Dermis blood vessel endothelial cell (primary cell): Measurements from ENCODE around the gene CLCN2. TPM values are rescaled to one million over a fixed set of nuclear protein-coding genes. Genes with fewer than 3 reads are reported as not detected.

Source experiments
- DNase-seq: peaks from one replicate; pipeline ENCODE4 v3.0.0; 2010
- total RNA-seq: library from RNA; depleted of rRNA; stranded (reverse); fragments of >200 nt; gene quantifications from 2 replicates; pipeline ENCODE4 v1.2.3, GENCODE V29; 2014

Gene CLCN2
- total RNA-seq, 1 donor from 2014 or later = 5.4 TPM

DNA sequence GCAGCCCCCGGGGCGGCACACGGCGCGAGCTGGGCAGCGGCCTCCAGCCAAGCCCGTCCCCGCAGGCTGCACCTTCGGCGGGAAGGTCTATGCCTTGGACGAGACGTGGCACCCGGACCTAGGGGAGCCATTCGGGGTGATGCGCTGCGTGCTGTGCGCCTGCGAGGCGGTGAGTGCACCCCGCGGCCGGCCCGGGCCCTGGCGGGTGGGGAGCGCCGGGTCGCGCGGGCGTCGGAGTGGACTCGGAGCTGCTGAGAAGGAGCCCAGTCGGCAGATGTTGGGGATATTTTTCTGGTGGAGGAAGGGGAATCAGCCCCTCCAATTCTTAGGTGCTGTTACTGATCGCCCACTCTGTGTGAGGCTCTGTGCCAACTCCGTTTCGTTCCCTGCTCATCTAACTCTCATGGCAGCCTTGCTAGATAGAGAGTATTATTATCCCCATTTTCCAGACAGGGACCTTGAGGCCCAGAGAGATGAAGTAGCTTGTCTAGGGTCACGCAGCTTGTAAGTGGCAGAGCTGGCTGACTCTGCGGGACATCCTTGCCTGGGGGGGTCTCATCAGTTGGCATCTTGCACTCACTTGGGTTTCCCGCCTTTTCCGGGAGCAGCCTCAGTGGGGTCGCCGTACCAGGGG is 19.3 kb upstream of the CLCN2 start:
- no peak for DNase-seq

DNA sequence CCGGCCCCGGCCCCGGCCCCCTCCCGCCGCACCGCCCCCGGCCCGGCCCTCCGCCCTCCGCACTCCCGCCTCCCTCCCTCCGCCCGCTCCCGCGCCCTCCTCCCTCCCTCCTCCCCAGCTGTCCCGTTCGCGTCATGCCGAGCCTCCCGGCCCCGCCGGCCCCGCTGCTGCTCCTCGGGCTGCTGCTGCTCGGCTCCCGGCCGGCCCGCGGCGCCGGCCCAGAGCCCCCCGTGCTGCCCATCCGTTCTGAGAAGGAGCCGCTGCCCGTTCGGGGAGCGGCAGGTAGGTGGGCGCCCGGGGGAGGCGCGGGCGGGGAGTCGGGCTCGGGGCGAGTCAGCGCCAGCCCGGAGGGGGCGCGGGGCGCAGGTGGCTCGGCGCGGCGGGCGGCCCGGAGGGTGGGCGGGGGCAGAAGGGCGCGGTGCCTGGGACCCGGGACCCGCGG is 18.8 kb upstream of the CLCN2 start:
- peak; percentile 46 for DNase-seq

DNA sequence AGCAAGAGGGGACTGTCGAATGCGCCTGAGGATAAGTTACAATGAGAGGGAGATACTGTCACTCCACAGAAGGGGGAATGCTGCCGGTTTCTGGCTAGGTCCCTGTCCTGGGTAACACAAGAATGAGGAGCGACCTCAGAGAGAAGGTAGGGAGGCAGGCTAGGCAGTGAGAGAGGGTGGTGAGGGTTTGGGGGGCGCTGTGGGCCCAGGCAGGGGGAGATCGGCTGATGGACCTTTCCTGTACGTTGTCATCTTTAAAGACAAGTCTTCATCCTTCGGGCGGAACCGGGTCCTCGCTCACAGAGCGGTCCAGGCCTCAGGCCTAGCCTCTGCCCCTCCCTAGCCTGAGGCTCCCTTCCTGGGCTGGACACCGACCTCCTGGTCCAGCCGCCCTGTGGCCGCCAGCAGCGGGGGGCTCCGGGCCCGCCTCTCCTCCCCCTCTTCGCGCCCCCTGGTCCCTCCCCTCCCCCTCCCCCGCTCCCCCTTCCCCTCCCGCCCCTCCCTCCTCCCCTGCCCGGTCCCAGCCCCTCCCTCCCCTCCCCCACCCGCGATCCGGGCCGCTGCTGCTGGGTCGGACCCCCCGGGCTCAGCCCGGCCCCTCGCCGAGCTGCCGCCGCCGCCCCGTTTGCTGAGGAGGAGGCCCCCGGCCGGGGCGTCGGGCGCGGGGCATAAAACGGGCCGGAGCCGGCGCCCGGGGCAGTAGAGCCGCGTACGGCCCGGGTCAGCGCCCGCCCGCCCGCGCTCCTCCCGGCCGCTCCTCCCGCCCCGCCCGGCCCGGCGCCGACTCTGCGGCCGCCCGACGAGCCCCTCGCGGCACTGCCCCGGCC is 18.2 kb upstream of the CLCN2 start, which contains the start of gene CHRD:
CHRD (plus strand) TSS at position 697 of the 827 bp plus-strand sequence. CDS start 265 bp downstream, outside the sequence.
- no peak for DNase-seq

DNA sequence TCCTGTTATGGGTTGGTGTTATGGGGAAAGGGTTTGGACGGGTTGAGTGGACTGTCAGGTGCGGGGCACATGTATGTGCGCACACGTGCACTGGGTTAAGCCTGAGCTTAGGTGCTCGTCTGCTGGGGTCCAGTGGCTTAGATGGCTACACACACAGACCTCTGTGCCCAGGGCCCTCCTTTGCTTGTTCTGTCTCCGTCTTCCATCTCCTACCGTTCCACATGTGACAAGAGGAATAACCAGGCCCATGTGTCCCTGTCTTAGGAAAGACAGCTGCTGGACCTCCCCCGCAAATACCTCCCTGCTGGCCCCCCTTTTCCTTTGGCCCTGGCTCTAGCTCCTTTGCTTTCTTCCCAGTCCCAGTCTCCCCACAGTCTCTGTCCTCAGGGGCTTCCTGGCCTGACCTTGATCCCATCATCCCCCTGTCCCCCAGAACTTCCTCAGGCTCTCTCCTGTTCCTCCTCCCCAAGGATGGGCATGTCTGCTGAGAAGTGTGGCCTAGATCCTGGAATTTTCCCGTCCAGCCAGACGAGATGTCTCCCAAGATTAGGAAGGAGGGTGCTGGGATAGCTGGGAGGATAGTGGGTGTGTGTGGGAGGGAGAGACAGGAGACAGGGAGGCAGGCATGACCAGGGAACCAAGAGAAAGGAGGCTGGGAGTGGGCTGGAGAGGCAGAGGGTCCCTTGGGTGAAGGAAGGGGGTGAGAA is 17.4 kb upstream of the CLCN2 start:
- DNase-seq = no peak

DNA sequence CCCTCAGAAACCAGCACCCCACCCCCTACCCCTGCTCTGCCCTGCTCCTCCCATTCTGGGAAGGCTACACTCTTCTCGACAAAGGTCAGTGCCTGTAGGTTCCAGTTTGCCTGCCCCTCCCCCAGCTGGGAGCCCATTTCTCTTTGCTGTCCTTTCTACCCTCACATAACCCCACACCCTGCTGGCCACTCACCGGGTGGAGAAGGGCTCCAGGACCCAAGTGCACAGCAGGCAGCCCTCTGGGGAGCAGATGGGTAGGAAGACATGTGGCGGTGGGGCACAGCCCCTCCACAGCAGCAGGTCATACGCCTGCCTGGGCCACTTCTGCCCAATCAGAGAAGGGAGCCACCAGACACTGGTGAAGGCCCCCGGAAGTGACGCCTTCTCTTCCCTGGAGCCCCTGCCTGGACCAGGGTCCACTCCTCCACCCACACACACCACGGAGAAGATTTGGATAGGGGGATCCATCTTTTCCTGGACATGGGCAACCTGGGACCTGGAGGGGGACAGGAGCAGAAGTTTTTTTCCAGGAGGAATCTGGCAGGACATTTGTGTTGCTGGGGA is 16.6 kb upstream of the CLCN2 start, which contains the start of gene THPO:
THPO (minus strand) TSS at position 326 of the 564 bp plus-strand sequence. CDS start 1,948 bp downstream, outside the sequence.
- DNase-seq = no peak

DNA sequence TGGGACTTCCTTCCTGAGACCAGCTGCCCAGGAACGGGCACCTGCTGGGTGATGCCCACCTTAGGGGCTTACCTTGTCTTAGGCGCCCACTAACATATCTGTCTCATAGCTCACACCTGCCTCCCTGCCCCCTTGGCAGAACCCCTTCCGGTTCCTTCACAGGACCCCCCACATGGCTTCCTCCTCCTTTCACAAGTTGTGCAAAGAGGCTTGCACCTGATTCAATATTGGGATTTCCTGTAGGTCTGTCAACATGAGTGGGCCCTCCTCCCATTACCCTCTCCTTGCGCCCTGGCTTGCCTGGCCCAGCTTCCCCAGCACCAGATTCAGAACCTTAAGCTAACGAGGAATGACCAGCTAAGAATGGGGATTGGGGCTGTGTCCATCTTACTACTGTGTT is 16.0 kb upstream of the CLCN2 start:
- no peak for DNase-seq

DNA sequence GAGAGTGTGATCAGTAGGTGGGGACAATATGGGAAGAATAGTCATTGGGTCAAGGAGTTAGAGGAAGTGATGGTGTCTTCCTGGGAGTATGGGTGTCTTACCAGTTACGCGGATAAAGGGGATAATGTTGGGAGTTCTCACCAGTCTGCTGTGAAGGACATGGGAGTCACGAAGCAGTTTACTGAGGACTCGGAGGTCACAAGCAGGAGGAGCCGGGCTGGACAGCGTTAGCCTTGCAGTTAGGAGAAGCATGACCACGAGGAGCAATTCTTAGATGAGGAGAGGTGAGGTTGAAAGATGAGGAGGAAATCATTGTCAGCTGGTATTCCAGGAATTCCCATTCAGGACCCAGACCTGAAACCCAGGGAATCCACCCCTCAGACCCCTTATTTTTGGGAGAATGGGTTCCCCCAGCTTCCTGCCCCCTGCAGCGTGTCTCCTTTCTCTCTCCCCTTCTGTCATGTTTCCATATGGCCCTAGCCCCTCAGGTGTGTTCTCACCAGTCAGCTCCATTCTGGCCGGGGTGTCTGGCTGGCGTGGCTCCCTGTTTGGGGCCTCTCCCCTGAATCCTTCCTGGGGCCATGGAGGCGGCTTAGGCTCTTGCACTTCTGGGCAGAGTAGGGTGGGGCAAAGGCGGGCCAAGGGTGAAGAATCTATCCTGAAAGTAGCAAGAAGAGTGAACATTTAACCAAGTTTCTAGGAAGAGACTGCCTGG is 14.5 kb upstream of the CLCN2 start:
- DNase-seq = no peak

DNA sequence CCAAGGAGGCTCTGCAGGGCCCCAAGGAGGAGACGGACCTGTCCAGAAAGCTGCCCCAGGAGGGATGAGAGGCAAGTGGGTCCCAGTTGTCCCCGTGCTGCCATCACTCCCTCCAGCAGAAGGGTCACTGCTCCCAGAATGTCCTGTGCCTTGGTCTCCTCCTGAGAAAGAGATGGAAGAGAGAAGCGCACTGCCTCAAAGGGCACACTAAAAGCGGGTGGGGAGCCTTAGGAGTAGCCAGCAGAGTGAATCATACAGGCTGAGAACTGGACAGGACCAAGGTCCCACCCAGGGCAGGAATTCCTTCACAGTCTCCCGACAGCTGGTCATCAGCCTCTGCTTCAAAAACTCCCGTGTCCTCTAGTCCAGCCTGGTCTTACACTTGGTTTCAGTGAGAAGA is 12.0 kb upstream of the CLCN2 start:
- no peak for DNase-seq

DNA sequence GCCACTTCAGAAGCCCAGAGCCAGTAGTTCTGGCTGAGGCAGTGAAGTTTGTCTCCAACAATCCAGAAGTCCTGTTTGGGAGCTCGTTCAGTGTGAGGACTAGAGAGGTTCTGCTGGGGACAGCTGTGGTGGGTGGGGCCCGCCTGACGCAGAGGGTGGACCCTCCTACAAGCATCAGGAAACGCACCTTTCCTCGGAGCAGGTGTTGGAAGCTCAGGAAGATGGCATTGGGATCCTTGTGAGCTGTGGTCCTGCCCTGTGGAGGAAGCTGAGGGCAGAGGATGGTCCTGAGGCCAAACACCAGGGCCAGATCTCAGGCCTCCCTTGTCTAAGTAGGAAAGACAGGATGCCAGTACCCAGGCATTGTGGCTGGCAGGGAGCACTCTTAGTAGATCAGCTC is 11.5 kb upstream of the CLCN2 start:
- DNase-seq = no peak

DNA sequence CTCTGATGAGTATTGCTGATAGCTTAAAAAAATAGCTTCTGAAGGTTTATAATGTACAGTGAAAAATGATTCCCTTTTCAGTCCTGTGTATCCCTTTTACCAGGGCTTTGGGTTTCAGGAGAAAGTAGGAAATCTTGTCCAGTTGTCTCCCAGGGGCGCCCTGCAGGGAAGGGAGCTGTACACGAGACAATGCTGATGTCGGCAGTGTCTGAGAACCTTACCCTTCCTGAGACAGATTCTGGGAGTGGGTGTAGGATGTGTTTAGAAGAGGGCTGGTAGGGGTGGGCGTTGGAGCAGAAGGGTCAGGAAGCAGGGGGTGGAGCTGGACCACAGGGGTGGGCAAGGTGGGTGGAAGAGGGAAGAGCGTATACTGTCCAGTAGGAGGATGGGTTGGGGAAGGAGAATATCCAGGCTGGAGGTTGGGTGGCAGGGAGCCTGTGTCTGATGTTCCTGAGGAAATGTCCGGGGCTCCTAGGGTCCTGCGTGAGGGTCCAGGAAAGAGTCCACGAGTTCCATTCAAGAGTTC is 11.0 kb upstream of the CLCN2 start:
- no peak for DNase-seq

DNA sequence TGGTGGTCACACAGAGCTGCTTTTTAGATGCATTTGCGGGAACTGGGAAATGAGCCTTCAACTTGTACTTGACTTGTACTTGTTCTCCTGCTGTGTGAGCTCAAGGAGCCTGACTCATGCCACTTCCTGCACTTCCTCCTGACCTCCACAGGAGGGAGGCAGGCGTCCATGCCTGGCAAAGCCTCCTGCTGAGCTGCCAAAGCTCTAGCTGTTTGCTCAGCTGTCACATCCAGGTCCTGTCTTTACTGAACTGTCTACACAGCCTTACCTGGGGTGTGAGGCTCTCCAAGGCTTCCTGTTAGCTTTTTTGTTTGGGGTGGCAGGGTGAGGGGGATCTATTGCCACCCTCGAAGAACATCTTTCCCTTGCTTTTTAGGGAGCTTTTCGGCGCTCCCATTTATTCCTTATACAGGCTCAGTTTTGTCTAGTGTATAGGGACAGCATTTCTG is 10.2 kb upstream of the CLCN2 start:
- DNase-seq = peak; percentile 95

DNA sequence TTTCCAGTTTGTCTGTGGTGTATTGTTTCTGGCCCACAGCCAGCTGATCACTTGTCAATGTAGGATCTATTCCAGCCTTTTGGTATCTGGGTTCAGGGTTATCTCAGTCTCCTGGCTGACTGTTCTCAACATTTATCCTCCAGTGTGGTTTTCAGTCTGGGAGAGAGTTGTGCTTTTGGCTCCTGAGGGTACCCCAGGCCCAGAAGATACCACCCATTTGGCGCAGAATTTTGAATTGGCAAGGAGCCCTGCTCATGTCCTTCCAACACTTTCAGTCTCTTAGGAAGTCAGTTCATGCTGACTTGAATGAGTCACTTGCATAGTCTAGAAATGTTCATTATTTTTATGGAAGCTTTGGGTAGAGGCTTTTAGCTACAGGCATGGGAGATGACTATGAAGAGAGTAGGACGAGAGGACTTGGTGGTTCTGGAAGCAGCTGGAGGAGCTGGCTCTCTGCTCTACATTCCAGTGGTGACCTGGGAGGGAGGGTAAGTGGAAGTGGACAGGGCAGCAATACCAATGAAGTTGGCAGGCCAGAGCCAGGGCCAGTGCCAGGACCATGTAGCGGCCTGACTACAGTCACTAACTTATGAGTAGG is 7.3 kb upstream of the CLCN2 start:
- DNase-seq = peak; percentile 78

DNA sequence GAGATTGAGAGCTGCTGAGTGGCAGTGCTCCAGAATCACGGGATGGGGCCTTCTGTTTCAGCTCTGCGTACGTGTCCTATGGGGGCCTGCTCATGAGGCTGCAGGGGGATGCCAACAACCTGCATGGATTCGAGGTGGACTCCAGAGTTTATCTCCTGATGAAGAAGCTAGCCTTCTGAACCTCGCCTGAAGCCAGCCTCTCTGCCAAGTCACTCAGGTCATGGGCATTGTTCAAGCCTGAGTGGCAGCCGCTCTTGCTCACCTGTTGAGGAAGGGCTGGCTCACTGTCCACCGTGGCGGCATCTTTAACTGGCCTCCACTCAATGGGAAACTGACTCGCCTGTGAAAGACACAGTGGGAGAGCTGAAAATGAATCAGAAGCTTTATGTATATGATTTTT is 6.7 kb upstream of the CLCN2 start:
- DNase-seq = no peak

DNA sequence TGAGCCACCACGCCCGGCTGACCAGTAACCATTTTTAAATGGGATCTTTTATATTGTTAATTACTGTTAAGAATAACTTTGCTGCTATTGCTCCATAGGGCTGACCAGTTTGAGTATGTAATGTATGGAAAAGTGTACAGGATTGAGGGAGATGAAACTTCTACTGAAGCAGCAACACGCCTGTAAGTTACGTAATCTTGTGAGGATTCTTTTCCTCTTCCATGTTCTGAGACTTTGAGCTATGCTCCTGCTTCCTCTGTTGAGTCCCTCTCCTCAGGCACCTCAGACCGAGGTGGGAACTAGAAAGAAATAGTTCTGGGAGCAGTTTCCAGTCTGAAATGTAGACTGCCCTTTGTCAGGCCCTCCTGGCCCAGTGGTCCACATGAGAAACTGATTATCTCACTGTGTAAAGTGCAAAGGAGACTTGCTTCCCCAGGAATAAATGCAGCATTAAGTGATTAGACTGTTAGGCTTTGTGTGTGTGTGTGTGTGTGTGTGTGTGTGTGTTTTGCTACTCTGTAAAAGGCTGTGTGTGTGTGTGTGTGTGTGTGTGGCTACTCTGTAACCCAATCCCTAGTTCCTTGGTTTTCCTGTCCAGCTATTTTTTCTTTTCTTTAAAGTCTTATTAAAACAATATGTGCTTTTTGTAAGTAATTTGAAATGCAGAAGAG is 5.3 kb upstream of the CLCN2 start:
- no peak for DNase-seq

DNA sequence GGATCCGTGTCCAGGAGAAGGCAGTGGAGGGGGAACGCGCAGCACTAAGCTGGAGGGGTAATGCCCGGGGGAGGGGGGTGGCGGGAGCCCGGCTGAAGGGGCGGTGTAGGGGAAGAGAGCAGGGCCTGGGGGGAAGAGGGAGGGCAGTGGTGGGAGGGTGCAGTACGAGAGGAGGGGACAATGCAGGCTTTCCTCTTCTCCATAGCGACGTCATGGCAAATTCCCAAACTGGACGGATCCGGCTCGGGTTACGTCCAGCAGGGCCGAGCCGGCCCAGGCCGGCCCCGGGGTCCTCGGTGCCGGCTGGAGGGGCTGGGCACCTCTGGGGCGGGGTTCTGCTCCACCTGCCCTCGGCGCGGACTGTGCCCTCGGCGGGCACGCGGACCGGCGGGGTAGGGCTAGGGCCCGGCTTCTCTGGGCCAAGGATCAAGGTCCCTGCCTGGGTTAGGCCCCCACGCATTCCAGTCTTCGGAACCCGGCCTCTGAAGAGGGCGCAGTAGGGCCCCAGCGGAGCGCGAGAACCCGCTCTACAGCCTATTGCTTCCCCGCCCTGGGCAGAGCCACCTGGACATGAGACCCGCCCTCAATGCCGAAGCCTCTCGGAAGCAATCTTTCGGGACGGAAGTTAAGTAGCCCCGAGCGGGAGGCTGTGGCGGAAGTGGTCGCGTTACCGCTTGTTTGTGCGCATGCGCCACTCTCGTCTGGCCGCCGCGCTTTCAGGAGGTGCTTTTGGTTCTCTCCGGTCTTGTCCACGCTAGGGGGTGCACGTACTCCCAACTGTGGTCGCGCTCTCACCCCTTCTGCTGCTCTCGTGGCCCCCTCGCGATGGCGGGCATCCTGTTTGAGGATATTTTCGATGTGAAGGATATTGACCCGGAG is 1.5 kb upstream of the CLCN2 start:
- peak; percentile 97 for DNase-seq

DNA sequence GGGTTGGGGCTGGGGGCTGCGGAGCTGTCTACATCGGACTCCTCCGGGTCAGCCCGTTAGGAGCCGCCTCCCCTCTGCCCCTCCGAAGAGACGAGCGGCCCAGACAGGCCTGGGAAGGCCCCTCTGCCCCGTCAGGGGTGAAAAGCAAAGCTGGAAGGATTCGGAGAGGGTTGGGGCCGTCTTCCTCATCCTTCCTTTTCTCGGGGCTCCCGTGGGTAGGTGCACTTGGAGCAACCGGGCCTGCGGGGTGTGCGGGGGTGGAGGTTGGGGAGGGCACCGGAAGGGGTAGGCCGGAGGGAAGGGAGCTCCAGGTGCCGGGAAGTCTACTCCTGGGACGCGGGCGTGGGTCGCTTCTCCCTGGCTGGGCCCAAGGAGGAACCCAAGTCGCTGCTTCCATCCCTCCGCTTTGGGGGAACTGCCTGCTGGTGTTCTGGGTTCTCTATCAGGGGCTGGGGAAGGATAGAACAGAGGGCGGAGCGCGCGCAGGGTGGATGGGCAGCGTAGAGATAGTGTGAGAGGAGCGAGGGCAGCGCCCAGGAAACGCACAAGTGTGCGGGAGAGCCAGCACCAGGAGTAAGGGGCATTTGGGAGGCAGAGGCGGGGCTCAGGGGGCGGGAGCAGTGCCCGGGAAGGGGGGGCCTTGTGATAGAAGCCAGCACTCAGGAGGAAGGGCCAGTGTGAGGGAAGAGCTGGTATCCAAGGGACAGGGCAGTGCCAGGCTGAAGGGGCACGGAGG is 695 bp upstream of the CLCN2 start:
- peak; percentile 51 for DNase-seq

DNA sequence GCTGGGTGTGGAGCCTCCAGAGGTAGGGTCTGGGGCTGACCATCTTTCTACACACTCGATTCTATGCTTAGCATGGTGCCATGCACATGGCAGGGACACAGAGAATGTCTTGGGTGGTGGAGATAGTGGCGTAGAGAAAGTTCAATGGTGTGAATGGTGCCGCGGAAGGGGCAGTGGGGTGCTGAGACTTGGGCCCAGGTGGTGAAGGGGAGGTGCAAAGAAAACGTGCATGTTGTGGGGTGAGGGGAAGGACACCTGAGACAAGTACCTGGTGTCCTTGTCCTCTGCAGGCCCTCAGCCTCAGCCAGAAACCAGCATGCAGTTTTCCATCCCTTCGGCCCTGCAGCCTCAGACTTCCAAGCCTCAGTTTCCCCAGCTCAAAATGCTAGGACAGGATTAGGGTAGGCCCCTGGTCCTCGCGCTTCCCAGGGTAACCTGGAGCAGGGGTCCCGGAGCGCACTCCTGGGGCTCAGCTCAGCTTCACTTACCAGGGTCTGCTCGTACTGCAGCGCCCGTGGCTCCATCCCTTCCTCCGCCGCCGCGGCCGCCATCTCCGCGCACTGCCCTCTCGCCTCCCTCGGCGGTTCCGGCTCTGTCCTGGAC is 375 bp downstream of the CLCN2 start:
- DNase-seq = no peak

DNA sequence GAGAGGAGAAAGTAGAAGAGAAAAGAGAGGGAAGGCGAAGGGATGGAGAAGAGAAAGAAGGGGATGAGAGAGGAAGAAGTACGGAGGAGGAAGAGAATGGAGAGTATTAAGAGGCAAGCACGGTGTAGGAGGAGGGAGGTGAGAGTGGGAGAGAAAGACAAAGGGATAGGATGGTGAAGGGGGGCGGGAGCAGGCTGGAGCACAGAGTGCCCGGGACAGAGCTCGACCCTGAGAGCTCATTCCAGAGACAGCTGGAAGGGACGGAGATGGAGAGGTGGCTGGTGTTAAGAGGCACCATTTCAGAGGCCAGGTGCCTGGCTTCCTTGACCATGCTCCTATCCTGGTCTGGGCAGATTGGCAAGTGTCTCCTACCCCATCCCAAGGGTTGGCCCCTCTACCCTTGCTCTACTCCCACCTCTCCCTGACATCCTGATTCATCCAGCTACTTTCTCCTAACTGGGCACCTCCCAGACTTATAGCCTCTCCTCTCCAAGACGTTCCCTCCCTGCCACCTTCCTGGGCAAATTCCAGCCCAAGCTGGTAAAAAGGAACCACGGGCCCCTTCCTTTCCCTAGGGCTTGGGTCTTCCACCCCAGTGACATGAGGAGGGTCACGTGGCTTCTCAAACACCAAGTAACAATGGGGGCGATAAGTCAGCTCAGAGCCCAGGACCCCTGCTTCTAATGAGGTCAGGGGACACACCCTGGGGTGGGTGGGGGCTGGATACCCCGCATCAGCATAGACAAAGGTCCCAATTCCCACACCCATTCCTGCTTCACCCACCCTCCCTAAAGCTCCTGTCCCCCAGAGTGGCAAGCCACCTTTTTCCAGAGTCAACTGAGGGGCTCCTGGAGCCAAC is 1.1 kb downstream of the CLCN2 start:
- no peak for DNase-seq
